GM18520 (cell line): Measurements from ENCODE around the gene MUC7.
A peak's percentile ranks its signal among the peaks of the same experiment; 100 is the strongest.

ENCODE experiments used
- ATAC-seq: cut with Tn5 transposase; IDR thresholded peaks from one replicate; pipeline ENCODE4 v1.9.1; 2021; ENCODE audit not compliant: unreplicated experiment

Gene MUC7

GRCh38 chr4:70531981-70532380 lies 60.0 kb downstream of the MUC7 start:
- ATAC-seq = peak; percentile 46
